ENCODE results near the gene NMT1. TPM values are rescaled to one million over a fixed set of nuclear protein-coding genes. Genes with fewer than 3 reads are reported as not detected.

The NMT1 gene
- polyA plus RNA-seq, 1 of the 3 experiments (the other 2 are of a cell fraction) = 30.1 TPM

DNA sequence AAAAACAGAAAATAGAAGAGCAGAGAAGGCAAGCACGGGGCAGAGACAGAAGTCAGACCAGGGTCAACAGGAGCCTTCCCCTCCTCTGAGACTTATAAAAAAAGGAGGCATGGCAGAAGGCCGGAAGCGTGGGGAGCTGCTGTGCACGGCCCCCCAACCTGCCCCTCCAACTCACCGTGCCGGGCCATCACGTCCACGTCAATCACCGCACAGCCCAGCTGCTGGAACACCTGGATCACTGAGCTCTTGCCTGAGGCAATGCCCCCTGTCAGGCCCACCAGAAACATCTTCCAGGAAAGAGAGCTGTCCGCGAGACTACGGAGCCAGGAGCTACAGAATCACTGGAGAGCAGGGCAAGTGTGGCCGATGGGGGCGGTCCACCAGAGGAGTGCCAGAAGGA is 26.5 kb upstream of the NMT1 start (continued):
- TF ChIP-seq, protein P1, sequence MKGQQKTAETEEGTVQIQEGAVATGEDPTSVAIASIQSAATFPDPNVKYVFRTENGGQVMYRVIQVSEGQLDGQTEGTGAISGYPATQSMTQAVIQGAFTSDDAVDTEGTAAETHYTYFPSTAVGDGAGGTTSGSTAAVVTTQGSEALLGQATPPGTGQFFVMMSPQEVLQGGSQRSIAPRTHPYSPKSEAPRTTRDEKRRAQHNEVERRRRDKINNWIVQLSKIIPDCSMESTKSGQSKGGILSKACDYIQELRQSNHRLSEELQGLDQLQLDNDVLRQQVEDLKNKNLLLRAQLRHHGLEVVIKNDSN (IDR thresholded peaks at IDR 0.05; ENCODE audit: borderline replicate concordance, low read depth) = no peak

DNA sequence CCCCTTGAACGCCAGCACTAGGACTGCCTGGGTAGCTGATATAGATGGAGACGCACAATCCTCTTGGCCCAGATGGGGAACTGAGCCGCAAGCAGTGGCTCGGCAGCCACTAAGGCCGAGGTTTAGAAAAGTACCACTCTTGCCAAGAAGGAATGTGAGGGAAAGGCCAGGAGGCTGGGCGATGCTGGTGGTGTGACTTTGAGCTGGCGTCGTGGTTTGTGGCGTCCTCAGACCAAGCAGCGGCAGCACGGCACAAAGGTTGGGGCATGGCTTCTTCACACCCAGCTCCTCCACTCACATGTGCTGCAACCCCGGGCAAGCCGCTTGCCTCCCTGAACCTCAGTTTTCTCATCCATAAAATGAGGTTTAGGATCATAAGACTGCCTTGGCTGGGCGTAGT is 25.3 kb upstream of the NMT1 start:
- Histone ChIP-seq H3K4me1 (ENCODE audit: control insufficient read depth in 1 of 2, insufficient read depth in 2 of 2, low read depth in 1 of 2, low read length in 1 of 2) (peaks cover 0 to 32% of the 10 kb centered on the region in 2 experiments; a peak in 2 of 4 replicates), H3K4me2 (no peak overlapping the region), H4K20me1 (ENCODE audit: insufficient read depth) (no peaks in the 10 kb centered on the region), H3K27ac (ENCODE audit: low read depth in 2 of 2, low read length in 1 of 2) (no peak overlapping the region), H3K9ac (no peak overlapping the region), H3K4me3 (ENCODE audit: low read depth in 2 of 2, low read length in 1 of 2) (no peak overlapping the region), H3F3A (replicated peaks; ENCODE audit: insufficient read depth) (no peaks in the 10 kb centered on the region), H3K9me2 (no peaks in the 10 kb centered on the region), H3K27me3 (ENCODE audit: insufficient read depth) (no peaks in the 10 kb centered on the region), H3K79me2 (ENCODE audit: insufficient read depth) (peaks cover 13% of the 10 kb centered on the region; the same call in 1 of the 2 replicates), H3K9me3 (no peaks in the 10 kb centered on the region), H2AFZ (ENCODE audit: low read depth) (no peak overlapping the region), H3K36me3 (replicated peaks in 1 of 2; ENCODE audit: control insufficient read depth in 1 of 2, insufficient read depth in 2 of 2, low read length in 1 of 2) (peaks cover 0 to 11% of the 10 kb centered on the region in 2 experiments)
- ChIA-PET CTCF (interaction anchor here (0.8 to 1.9 kb wide), 3 partner anchors 14 to 116 kb away, joined by 3 to 8 read pairs (median 3); no protein-coding TSS in a partner anchor), POLR2A (no interaction called here)
- DNase-seq = no peak
- no peak for TF ChIP-seq FOXM1 (IDR thresholded peaks at IDR 0.05; ENCODE audit: low read depth)
- TF ChIP-seq FOXJ3 (CRISPR knock-in tag; IDR thresholded peaks at IDR 0.05) = no peak
- no peak for TF ChIP-seq RCOR1 (IDR thresholded peaks at IDR 0.05; ENCODE audit: low read length)
- TF ChIP-seq MXI1 (IDR thresholded peaks at IDR 0.05; ENCODE audit: low read depth, low read length) = no peak
- no peak for TF ChIP-seq RFX5 (IDR thresholded peaks at IDR 0.05; ENCODE audit: low read length)
- TF ChIP-seq, protein P2, sequence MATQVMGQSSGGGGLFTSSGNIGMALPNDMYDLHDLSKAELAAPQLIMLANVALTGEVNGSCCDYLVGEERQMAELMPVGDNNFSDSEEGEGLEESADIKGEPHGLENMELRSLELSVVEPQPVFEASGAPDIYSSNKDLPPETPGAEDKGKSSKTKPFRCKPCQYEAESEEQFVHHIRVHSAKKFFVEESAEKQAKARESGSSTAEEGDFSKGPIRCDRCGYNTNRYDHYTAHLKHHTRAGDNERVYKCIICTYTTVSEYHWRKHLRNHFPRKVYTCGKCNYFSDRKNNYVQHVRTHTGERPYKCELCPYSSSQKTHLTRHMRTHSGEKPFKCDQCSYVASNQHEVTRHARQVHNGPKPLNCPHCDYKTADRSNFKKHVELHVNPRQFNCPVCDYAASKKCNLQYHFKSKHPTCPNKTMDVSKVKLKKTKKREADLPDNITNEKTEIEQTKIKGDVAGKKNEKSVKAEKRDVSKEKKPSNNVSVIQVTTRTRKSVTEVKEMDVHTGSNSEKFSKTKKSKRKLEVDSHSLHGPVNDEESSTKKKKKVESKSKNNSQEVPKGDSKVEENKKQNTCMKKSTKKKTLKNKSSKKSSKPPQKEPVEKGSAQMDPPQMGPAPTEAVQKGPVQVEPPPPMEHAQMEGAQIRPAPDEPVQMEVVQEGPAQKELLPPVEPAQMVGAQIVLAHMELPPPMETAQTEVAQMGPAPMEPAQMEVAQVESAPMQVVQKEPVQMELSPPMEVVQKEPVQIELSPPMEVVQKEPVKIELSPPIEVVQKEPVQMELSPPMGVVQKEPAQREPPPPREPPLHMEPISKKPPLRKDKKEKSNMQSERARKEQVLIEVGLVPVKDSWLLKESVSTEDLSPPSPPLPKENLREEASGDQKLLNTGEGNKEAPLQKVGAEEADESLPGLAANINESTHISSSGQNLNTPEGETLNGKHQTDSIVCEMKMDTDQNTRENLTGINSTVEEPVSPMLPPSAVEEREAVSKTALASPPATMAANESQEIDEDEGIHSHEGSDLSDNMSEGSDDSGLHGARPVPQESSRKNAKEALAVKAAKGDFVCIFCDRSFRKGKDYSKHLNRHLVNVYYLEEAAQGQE (IDR thresholded peaks at IDR 0.05; ENCODE audit: low read depth, low read length) = no peak
- no peak for TF ChIP-seq GATA2 (CRISPR knock-in tag; IDR thresholded peaks at IDR 0.05)
- TF ChIP-seq, protein P1 (IDR thresholded peaks at IDR 0.05; ENCODE audit: borderline replicate concordance, low read depth) = no peak
- TF ChIP-seq RXRA (IDR thresholded peaks at IDR 0.05; ENCODE audit: borderline replicate concordance, low read depth) = no peak
- TF ChIP-seq, protein P3, sequence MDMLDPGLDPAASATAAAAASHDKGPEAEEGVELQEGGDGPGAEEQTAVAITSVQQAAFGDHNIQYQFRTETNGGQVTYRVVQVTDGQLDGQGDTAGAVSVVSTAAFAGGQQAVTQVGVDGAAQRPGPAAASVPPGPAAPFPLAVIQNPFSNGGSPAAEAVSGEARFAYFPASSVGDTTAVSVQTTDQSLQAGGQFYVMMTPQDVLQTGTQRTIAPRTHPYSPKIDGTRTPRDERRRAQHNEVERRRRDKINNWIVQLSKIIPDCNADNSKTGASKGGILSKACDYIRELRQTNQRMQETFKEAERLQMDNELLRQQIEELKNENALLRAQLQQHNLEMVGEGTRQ (IDR thresholded peaks at IDR 0.05; ENCODE audit: borderline replicate concordance, low read depth, low read length) = no peak
- TF ChIP-seq TCF12 (IDR thresholded peaks at IDR 0.05) = no peak
- TF ChIP-seq, protein P4, sequence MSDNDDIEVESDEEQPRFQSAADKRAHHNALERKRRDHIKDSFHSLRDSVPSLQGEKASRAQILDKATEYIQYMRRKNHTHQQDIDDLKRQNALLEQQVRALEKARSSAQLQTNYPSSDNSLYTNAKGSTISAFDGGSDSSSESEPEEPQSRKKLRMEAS (IDR thresholded peaks at IDR 0.05; ENCODE audit: low read depth) = no peak
- TF ChIP-seq CHD2 (IDR thresholded peaks at IDR 0.05; ENCODE audit: low read length, partially characterized antibody) = no peak
- TF ChIP-seq GABPA (IDR thresholded peaks at IDR 0.05; ENCODE audit: low read depth) = no peak
- TF ChIP-seq TAF1 (IDR thresholded peaks at IDR 0.05; ENCODE audit: borderline replicate concordance, low read depth, low read length) = no peak
- TF ChIP-seq ELF1 (IDR thresholded peaks at IDR 0.05) = no peak
- TF ChIP-seq JUND (IDR thresholded peaks at IDR 0.05) = no peak
- 97% methylated on average over 14 of the region's 14 CpGs for WGBS (ENCODE audit: low lambda C conversion rate)

Data from SK-N-SH (cell line).